GM23338 (cell line): ENCODE measurements around the gene UST. TPM values are rescaled to one million over a fixed set of nuclear protein-coding genes. Genes with fewer than 3 reads are reported as not detected.

ENCODE experiments used
- ATAC-seq: fragments of 200-7000 bp; cut with Tn5 transposase; 3 replicates; pipeline ENCODE4 v1.9.1; 2020
- DNase-seq: peaks from one replicate; pipeline ENCODE4 v3.0.0-alpha.2; 2015; ENCODE audit warnings: low spot score
- H2AFZ ChIP-seq: fragments of 200-600 bp; sonication (generic); 2 replicates; pipeline ENCODE4 v1.8.0; 2016; ENCODE audit warnings: antibody characterized with exemption, mild to moderate bottlenecking, moderate library complexity
- H3F3A ChIP-seq: fragments of 200-600 bp; sonication (generic); replicated peaks from 2 replicates; pipeline ENCODE4 v1.8.0; 2017; ENCODE audit warnings: antibody characterized with exemption, mixed run types, low read depth
- H3K27ac ChIP-seq: fragments of 200-600 bp; sonication (generic); 2 replicates; pipeline ENCODE4 v1.6.1; 2016; ENCODE audit warnings: low read depth
- H3K27me3 ChIP-seq: fragments of 200-600 bp; sonication (generic); 2 replicates; pipeline ENCODE4 v1.8.0; 2016; ENCODE audit warnings: mild to moderate bottlenecking, mixed run types, moderate library complexity; ENCODE audit not compliant: insufficient read depth
- H3K36me3 ChIP-seq: fragments of 200-600 bp; sonication (generic); 2 replicates; pipeline ENCODE4 v1.8.0; 2016; ENCODE audit warnings: mild to moderate bottlenecking; ENCODE audit not compliant: insufficient read depth
- H3K4me1 ChIP-seq: fragments of 200-600 bp; sonication (generic); 2 replicates; pipeline ENCODE4 v1.8.0; 2016; ENCODE audit warnings: mild to moderate bottlenecking, moderate library complexity; ENCODE audit not compliant: insufficient read depth
- H3K4me2 ChIP-seq: fragments of 200-600 bp; sonication (generic); 2 replicates; pipeline ENCODE4 v1.7.1; 2017; ENCODE audit warnings: mixed run types
- H3K4me3 ChIP-seq: fragments of 200-600 bp; sonication (generic); 2 replicates; pipeline ENCODE4 v1.6.1; 2016; ENCODE audit warnings: mixed run types
- H3K79me2 ChIP-seq: fragments of 200-600 bp; sonication (generic); replicated peaks from 2 replicates; pipeline ENCODE4 v1.8.0; 2017; ENCODE audit warnings: mild to moderate bottlenecking; ENCODE audit not compliant: insufficient read depth
- H3K9me2 ChIP-seq: fragments of 200-600 bp; sonication (generic); 2 replicates; pipeline ENCODE4 v1.8.0; 2017; ENCODE audit not compliant: insufficient read depth
- H4K20me1 ChIP-seq: fragments of 200-600 bp; sonication (generic); replicated peaks from 2 replicates; pipeline ENCODE4 v1.8.0; 2017; ENCODE audit warnings: mild to moderate bottlenecking; ENCODE audit not compliant: insufficient read depth
- H3K27ac Mint-ChIP-seq: 2 replicates; pipeline ENCODE4 v1.8.0; 2020; ENCODE audit warnings: inconsistent platforms, mild to moderate bottlenecking, moderate library complexity, mixed read lengths
- H3K27me3 Mint-ChIP-seq: 3 replicates; pipeline ENCODE4 v1.8.0; 2022; ENCODE audit warnings: low read depth, mild to moderate bottlenecking, moderate library complexity, mixed read lengths, inconsistent platforms; ENCODE audit not compliant: insufficient read depth, poor library complexity
- H3K36me3 Mint-ChIP-seq: 3 replicates; pipeline ENCODE4 v1.8.0; 2021; ENCODE audit warnings: low read depth, mild to moderate bottlenecking, inconsistent platforms, moderate library complexity, mixed read lengths
- H3K4me1 Mint-ChIP-seq: 3 replicates; pipeline ENCODE4 v1.8.0; 2020; ENCODE audit warnings: mild to moderate bottlenecking, inconsistent platforms, mixed read lengths
- H3K4me3 Mint-ChIP-seq: 3 replicates; pipeline ENCODE4 v1.8.0; 2021; ENCODE audit warnings: moderate library complexity, mild to moderate bottlenecking, inconsistent platforms, mixed read lengths
- H3K9me3 Mint-ChIP-seq: 3 replicates; pipeline ENCODE4 v1.8.0; 2020; ENCODE audit warnings: moderate library complexity, mild to moderate bottlenecking, inconsistent platforms, mixed read lengths
- CREB1 ChIP-seq: fragments of 250-450 bp; sonication (Bioruptor Pico); IDR thresholded peaks from 2 replicates; pipeline ENCODE4 v1.5.0; 2020; ENCODE audit warnings: low read depth, mild to moderate bottlenecking, moderate library complexity
- CTCF ChIP-seq, 2 experiments: fragments of 200-600 bp in 1 of 2; sonication (generic) in 1 of 2; conservative IDR thresholded peaks; 2 replicates each; pipeline versions ENCODE4 v1.5.1 to v1.6.1; 2016 to 2017; ENCODE audit warnings: antibody characterized with exemption in 2 of 2, low read depth in 2 of 2, mild to moderate bottlenecking in 2 of 2, moderate library complexity in 1 of 2
- ETS1 ChIP-seq: IDR thresholded peaks from 2 replicates; pipeline ENCODE4 v1.6.1; 2016; ENCODE audit warnings: antibody characterized with exemption
- EZH2 ChIP-seq: fragments of 200-600 bp; sonication (generic); IDR thresholded peaks from one replicate; pipeline ENCODE4 v1.8.0; 2017; ENCODE audit warnings: antibody characterized with exemption, mild to moderate bottlenecking, low read depth; ENCODE audit not compliant: unreplicated experiment
- EZH2phosphoT487 ChIP-seq: fragments of 200-600 bp; sonication (generic); IDR thresholded peaks from one replicate; pipeline ENCODE4 v1.8.1; 2018; ENCODE audit warnings: antibody characterized with exemption; ENCODE audit not compliant: unreplicated experiment
- JUNB ChIP-seq: IDR thresholded peaks from one replicate; pipeline ENCODE4 v1.6.1; 2016; ENCODE audit warnings: antibody characterized with exemption; ENCODE audit not compliant: unreplicated experiment
- NANOG ChIP-seq: IDR thresholded peaks from 2 replicates; pipeline ENCODE4 v1.6.1; 2016; ENCODE audit warnings: antibody characterized with exemption, borderline replicate concordance
- POLR2AphosphoS5 ChIP-seq: IDR thresholded peaks from 2 replicates; pipeline ENCODE4 v1.6.1; 2016; ENCODE audit warnings: antibody characterized with exemption, low read depth
- REST ChIP-seq: IDR thresholded peaks from one replicate; pipeline ENCODE4 v1.6.1; 2018; ENCODE audit warnings: antibody characterized with exemption; ENCODE audit not compliant: unreplicated experiment
- STAT1 ChIP-seq: IDR thresholded peaks from one replicate; pipeline ENCODE4 v1.6.1; 2016; ENCODE audit warnings: antibody characterized with exemption; ENCODE audit not compliant: unreplicated experiment
- ZNF114 ChIP-seq: fragments of 250-450 bp; sonication (Bioruptor Pico); IDR thresholded peaks from 2 replicates; pipeline ENCODE4 v1.5.0; 2020; ENCODE audit warnings: mild to moderate bottlenecking, moderate library complexity
- ZNF331 ChIP-seq: fragments of 250-450 bp; sonication (Bioruptor Pico); IDR thresholded peaks from 2 replicates; pipeline ENCODE4 v1.5.0; 2020; ENCODE audit warnings: low read depth, mild to moderate bottlenecking, moderate library complexity
- ZNF462 ChIP-seq: fragments of 250-450 bp; sonication (Bioruptor Pico); IDR thresholded peaks from 2 replicates; pipeline ENCODE4 v1.5.0; 2020; ENCODE audit warnings: mild to moderate bottlenecking, moderate library complexity
- polyA plus RNA-seq: library from polyadenylated mRNA; unstranded; fragments of >200 nt; fragmentation: Nextera tagmentation; extraction: Ambion mirVana; gene quantifications from 2 replicates; pipeline ENCODE4 v1.2.1, GENCODE V29; 2016
- total RNA-seq: library from RNA; depleted of rRNA; stranded (reverse); fragments of >200 nt; shearing (Covaris generic); gene quantifications from 2 replicates; pipeline ENCODE4 v1.2.3, GENCODE V29; 2014

Gene UST
- total and polyA plus RNA-seq, 2 experiments from 2014 or later: 12.6 to 33.0 TPM

- Mint-ChIP-seq H3K4me3 (no peak overlapping the region), H3K27me3 (peaks cover 6% of the 10 kb centered on the region), H3K4me1 (peaks cover 64% of the 10 kb centered on the region), H3K9me3 (no peaks in the 10 kb centered on the region), H3K36me3 (peaks cover 39% of the 10 kb centered on the region), H3K27ac (no peak overlapping the region)
- H3K4me3 ChIP-seq: no peak overlapping the region
- DNase-seq (no peak), ATAC-seq (no peak)
- H3K79me2 ChIP-seq: no peaks in the 10 kb centered on the region
- no peak overlapping the region for H2AFZ ChIP-seq
- peaks cover 9% of the 10 kb centered on the region; the same call in 1 of the 2 replicates for H3K9me2 ChIP-seq
- no peaks in the 10 kb centered on the region; the same call in 1 of the 2 replicates for H4K20me1 ChIP-seq
- no peaks in the 10 kb centered on the region for H3K36me3 ChIP-seq
- H3K27ac ChIP-seq: no peak overlapping the region
- H3F3A ChIP-seq: no peaks in the 10 kb centered on the region
- TF ChIP-seq EZH2phosphoT487: no peak
- TF ChIP-seq ETS1: no peak
- TF ChIP-seq POLR2AphosphoS5: no peak
- no peak for TF ChIP-seq CTCF (conservative IDR thresholded peaks at IDR 0.05; ENCODE audit: low read depth in 2 of 2)
- no peak for TF ChIP-seq REST
- TF ChIP-seq JUNB: no peak
- no peak for TF ChIP-seq ZNF331 (CRISPR knock-in tag)
- TF ChIP-seq EZH2: no peak
- no peak for TF ChIP-seq STAT1
- no peak for TF ChIP-seq CREB1 (CRISPR knock-in tag)
- TF ChIP-seq NANOG: no peak
- no peak for TF ChIP-seq ZNF462 (CRISPR knock-in tag)
- no peak for TF ChIP-seq ZNF114
- no peaks in the 10 kb centered on the region for H3K27me3 ChIP-seq
- peaks cover 24% of the 10 kb centered on the region for H3K4me1 ChIP-seq
- no peak overlapping the region for H3K4me2 ChIP-seq
Observed at GRCh38 chr6:148985499-148985898, 238.7 kb downstream of the UST start.
